MCF 10A (cell line): ENCODE data around the gene TCF7L2. TPM values are rescaled to one million over a fixed set of nuclear protein-coding genes. Genes with fewer than 3 reads are reported as not detected.

Source experiments
- BruUV-seq: library from RNA; stranded (reverse); fragments of 400-500 nt; replicated peaks from 2 replicates; lab custom pipeline; 2021; lab: Mats Ljungman, UMichigan
- CTCF ChIA-PET: fragments of 300-600 bp; sonication (Branson Sonifier 250); formaldehyde crosslinking; extraction: SDS; loops from one replicate; lab custom pipeline; 2021; ENCODE audit warnings: antibody characterized with exemption, inconsistent platforms; lab: Yijun Ruan, JAX
- POLR2A ChIA-PET: fragments of 300-600, 350-650 bp; sonication (Branson Sonifier 250); formaldehyde crosslinking; extraction: SDS; loops from one replicate; lab custom pipeline; 2020; ENCODE audit warnings: antibody characterized with exemption, inconsistent platforms; lab: Yijun Ruan, JAX
- DNase-seq: peaks from one replicate; pipeline ENCODE4 v3.0.0-alpha.2; 2018; ENCODE audit not compliant: unreplicated experiment
- H3K27ac Mint-ChIP-seq: one replicate; pipeline ENCODE4 v1.8.0; 2022; ENCODE audit warnings: mild to moderate bottlenecking, low read depth, mixed read lengths; ENCODE audit not compliant: unreplicated experiment
- H3K27me3 Mint-ChIP-seq: one replicate; pipeline ENCODE4 v1.8.0; 2022; ENCODE audit warnings: mixed read lengths; ENCODE audit not compliant: insufficient read depth, unreplicated experiment
- H3K36me3 Mint-ChIP-seq: one replicate; pipeline ENCODE4 v1.8.0; 2022; ENCODE audit warnings: mild to moderate bottlenecking, moderate library complexity, mixed read lengths; ENCODE audit not compliant: insufficient read depth, unreplicated experiment
- H3K4me1 Mint-ChIP-seq: one replicate; pipeline ENCODE4 v1.8.0; 2022; ENCODE audit warnings: mixed read lengths; ENCODE audit not compliant: insufficient read depth, unreplicated experiment
- H3K4me3 Mint-ChIP-seq: one replicate; pipeline ENCODE4 v1.8.0; 2022; ENCODE audit warnings: mild to moderate bottlenecking, moderate library complexity, mixed read lengths; ENCODE audit not compliant: unreplicated experiment
- H3K9me3 Mint-ChIP-seq: one replicate; pipeline ENCODE4 v1.8.0; 2022; ENCODE audit warnings: mixed read lengths; ENCODE audit not compliant: unreplicated experiment
- CTCF ChIP-seq: fragments of 200-600 bp; IDR thresholded peaks from one replicate; pipeline ENCODE4 v1.8.0; 2022; ENCODE audit warnings: antibody characterized with exemption, mild to moderate bottlenecking; ENCODE audit not compliant: unreplicated experiment
- intact Hi-C: fragments of 100-400 bp; cut with micrococcal nuclease; formaldehyde crosslinking; loops from 2 replicates; pipeline ENCODE4 v1.14.1; 2022
- total RNA-seq: library from RNA; stranded (reverse); gene quantifications from 2 replicates; pipeline ENCODE4 v1.2.3, GENCODE V29; 2022

TCF7L2 gene
- total RNA-seq, 1 experiment from 2014 or later = 25.2 TPM

GRCh38 chr10:112966194-112966855 is 16.3 kb downstream of the TCF7L2 start:
- no peak for DNase-seq
- Mint-ChIP-seq H3K9me3 (no peaks in the 10 kb centered on the region), H3K27ac (no peak overlapping the region), H3K4me1 (peaks cover 35% of the 10 kb centered on the region), H3K27me3 (no peaks in the 10 kb centered on the region), H3K36me3 (peaks cover 49% of the 10 kb centered on the region), H3K4me3 (no peak overlapping the region)
- intact Hi-C loops = no loop called here
- POLR2A ChIA-PET = interaction anchor here (0.7 to 1.6 kb wide), 6 partner anchors 10 to 141 kb away, joined by 3 to 9 read pairs (median 4); no protein-coding TSS in a partner anchor
- CTCF ChIA-PET = interaction anchor here (1.5 kb wide), 1 partner anchor 24 kb away, joined by 8 read pairs; no protein-coding TSS in a partner anchor
- no TSS peak for BruUV-seq
- no peak for TF ChIP-seq CTCF

- Mint-ChIP-seq H3K4me1 (peaks cover 29% of the 10 kb centered on the region), H3K9me3 (no peaks in the 10 kb centered on the region), H3K4me3 (no peak overlapping the region), H3K27ac (no peak overlapping the region), H3K36me3 (peaks cover 49% of the 10 kb centered on the region), H3K27me3 (no peaks in the 10 kb centered on the region)
- TF ChIP-seq CTCF = no peak
- no peak for DNase-seq
- CTCF ChIA-PET = interaction anchor here (0.5 to 1.5 kb wide), 4 partner anchors 9 to 252 kb away, joined by 3 to 8 read pairs (median 5); no protein-coding TSS in a partner anchor
- intact Hi-C loops = no loop called here
- no TSS peak for BruUV-seq
- POLR2A ChIA-PET = interaction anchor here (0.6 to 1.6 kb wide), 9 partner anchors 11 to 169 kb away, joined by 3 to 9 read pairs (median 4); no protein-coding TSS in a partner anchor
These were observed 17.2 kb downstream of the TCF7L2 start for GRCh38 chr10:112967200-112967599.

GRCh38 chr10:112969131-112969530 is 19.1 kb downstream of the TCF7L2 start:
- TF ChIP-seq CTCF = no peak
- Mint-ChIP-seq H3K27ac (no peak overlapping the region), H3K4me1 (peaks cover 22% of the 10 kb centered on the region), H3K4me3 (no peak overlapping the region), H3K36me3 (peaks cover 65% of the 10 kb centered on the region), H3K27me3 (no peaks in the 10 kb centered on the region), H3K9me3 (no peaks in the 10 kb centered on the region)
- no peak for DNase-seq
- ChIA-PET POLR2A (interaction anchor here (0.9 kb wide), 1 partner anchor 18 kb away, joined by 3 read pairs; no protein-coding TSS in a partner anchor), CTCF (interaction anchor here (0.9 to 1.4 kb wide), 2 partner anchors 9 to 401 kb away, joined by 4 to 5 read pairs; no protein-coding TSS in a partner anchor)
- BruUV-seq = no TSS peak
- intact Hi-C loops = no loop called here

GRCh38 chr10:112969542-112969941 is 19.5 kb downstream of the TCF7L2 start:
- H3K4me1 Mint-ChIP-seq = peaks cover 19% of the 10 kb centered on the region
- CTCF ChIA-PET = interaction anchor here (0.6 to 1.4 kb wide), 3 partner anchors 10 to 291 kb away, joined by 4 read pairs; no protein-coding TSS in a partner anchor
- H3K9me3 Mint-ChIP-seq = no peaks in the 10 kb centered on the region
- TF ChIP-seq CTCF = no peak
- H3K4me3 Mint-ChIP-seq = no peak overlapping the region
- no peak overlapping the region for H3K27ac Mint-ChIP-seq
- DNase-seq = no peak
- no peaks in the 10 kb centered on the region for H3K27me3 Mint-ChIP-seq
- POLR2A ChIA-PET = interaction anchor here (0.7 to 0.9 kb wide), 2 partner anchors 14 to 18 kb away, joined by 3 read pairs; no protein-coding TSS in a partner anchor
- intact Hi-C loops = no loop called here
- no TSS peak for BruUV-seq
- peaks cover 66% of the 10 kb centered on the region for H3K36me3 Mint-ChIP-seq
